ENCODE data around the gene ABCA1.

Gene ABCA1

DNA sequence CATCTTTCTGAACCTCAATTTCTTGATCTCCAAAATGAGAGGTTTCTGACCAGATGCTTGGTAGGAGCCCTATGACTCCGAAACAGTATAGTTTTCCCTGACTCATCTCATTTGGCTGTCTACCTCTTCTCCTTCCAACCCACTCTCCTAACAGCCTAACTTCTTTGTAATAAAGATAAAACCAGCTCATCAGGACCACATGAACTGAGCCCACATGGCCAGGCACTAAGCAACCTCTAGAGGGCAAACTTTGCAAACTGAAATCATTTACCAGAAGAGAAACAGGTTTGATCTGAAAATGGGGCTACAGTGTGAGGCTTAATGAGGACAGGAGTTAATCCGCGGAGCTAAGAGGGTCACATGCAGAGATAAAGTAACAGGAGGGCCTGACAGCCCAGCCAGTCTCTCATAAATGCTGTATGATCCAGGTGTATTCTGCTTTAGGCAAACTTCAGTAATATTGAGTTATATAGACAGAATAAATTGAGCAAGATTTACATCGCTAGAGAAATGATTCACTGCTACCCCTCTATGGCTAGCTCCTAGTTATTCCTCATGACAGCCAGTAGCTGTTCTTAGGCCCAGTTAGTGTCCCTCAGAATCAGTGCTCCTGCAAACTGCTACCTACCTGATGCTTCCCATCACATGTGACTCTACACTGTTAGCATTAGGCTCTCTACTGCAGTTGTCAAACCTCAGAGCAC, 64.6 kb downstream of the ABCA1 start:
- Histone ChIP-seq H3K4me1 (no peaks in the 10 kb centered on the region), H3K36me3 (no peaks in the 10 kb centered on the region), H3K9me3 (no peaks in the 10 kb centered on the region), H3K27me3 (no peaks in the 10 kb centered on the region), H3K4me3 (ENCODE audit: low read depth, low read length) (no peak overlapping the region)
- TF ChIP-seq, protein P1, sequence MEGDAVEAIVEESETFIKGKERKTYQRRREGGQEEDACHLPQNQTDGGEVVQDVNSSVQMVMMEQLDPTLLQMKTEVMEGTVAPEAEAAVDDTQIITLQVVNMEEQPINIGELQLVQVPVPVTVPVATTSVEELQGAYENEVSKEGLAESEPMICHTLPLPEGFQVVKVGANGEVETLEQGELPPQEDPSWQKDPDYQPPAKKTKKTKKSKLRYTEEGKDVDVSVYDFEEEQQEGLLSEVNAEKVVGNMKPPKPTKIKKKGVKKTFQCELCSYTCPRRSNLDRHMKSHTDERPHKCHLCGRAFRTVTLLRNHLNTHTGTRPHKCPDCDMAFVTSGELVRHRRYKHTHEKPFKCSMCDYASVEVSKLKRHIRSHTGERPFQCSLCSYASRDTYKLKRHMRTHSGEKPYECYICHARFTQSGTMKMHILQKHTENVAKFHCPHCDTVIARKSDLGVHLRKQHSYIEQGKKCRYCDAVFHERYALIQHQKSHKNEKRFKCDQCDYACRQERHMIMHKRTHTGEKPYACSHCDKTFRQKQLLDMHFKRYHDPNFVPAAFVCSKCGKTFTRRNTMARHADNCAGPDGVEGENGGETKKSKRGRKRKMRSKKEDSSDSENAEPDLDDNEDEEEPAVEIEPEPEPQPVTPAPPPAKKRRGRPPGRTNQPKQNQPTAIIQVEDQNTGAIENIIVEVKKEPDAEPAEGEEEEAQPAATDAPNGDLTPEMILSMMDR (IDR thresholded peaks at IDR 0.05; ENCODE audit: low read depth, low read length) = peak; percentile 93
- peak; percentile 58 for DNase-seq

DNA sequence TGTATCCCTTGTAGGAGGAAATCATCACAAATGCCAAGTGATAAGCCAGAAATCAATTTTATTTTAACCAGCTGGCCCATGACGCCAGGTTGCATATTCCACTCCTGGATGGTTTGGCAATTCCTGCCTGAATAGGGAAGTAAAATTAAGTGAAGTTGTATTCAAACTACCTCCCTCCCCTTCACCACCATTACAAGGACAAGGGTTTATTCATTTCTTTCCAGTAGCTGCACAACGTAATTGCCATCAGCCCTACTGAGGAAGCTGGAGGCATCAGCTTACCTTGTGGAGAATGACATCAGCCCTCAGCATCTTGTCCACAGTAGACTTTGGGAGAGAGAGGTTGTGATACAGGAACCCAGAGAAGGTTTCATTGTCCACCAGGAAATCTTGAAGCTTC, 66.6 kb downstream of the ABCA1 start:
- Histone ChIP-seq H3K4me1 (no peaks in the 10 kb centered on the region), H3K4me3 (ENCODE audit: low read depth, low read length) (no peak overlapping the region), H3K27me3 (no peaks in the 10 kb centered on the region), H3K36me3 (no peaks in the 10 kb centered on the region), H3K9me3 (no peaks in the 10 kb centered on the region)
- no peak for DNase-seq
- TF ChIP-seq, protein P1 (IDR thresholded peaks at IDR 0.05; ENCODE audit: low read depth, low read length) = no peak

DNA sequence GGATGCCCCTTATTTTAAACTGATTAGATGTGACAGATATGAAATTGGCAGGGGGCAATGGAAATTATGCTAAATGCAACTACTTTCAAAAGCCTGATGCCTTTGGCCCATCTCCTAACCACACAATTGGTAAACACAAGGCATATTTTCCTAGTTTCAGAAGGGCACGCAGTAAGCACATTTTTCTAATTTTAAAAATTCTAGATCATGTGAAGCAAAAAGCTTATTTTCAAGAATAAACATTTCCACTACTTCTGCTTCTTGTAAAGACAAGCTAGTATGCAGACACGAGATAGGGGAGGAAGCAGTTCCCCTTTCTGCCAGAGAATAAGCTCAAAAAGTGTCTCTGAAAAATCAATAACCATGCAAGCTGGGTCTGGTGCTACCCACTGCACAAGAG, 67.7 kb downstream of the ABCA1 start:
- H3K27me3 ChIP-seq = no peaks in the 10 kb centered on the region
- H3K4me3 ChIP-seq (ENCODE audit: low read depth, low read length) = no peak overlapping the region
- TF ChIP-seq, protein P1 (IDR thresholded peaks at IDR 0.05; ENCODE audit: low read depth, low read length) = no peak
- no peaks in the 10 kb centered on the region for H3K36me3 ChIP-seq
- no peaks in the 10 kb centered on the region for H3K4me1 ChIP-seq
- no peaks in the 10 kb centered on the region for H3K9me3 ChIP-seq
- DNase-seq = no peak

DNA sequence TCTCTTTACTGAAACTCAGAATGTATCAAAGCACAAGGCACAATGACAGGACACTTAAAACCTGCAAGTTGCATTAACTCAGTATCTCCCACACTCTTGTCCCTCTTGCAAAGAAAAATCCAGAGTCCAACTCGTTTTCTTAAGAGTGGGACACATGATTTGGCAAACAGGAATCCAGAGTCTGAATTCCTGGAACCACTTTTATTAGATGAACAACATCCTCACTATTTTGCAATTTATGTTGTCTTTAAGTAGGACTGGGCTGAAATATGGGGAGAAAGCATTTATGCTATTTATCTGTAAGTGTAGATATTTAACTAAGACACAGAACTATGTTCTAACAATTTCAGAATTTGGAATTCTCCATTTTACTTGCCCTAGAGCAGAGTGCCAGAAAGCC, 69.1 kb downstream of the ABCA1 start:
- no peaks in the 10 kb centered on the region for H3K4me1 ChIP-seq
- no peaks in the 10 kb centered on the region for H3K9me3 ChIP-seq
- no peaks in the 10 kb centered on the region for H3K27me3 ChIP-seq
- no peaks in the 10 kb centered on the region for H3K36me3 ChIP-seq
- TF ChIP-seq, protein P1 (IDR thresholded peaks at IDR 0.05; ENCODE audit: low read depth, low read length) = no peak
- DNase-seq = no peak
- no peak overlapping the region for H3K4me3 ChIP-seq (ENCODE audit: low read depth, low read length)

GRCh38 chr9:104858271-104858670, 69.7 kb downstream of the ABCA1 start:
- Histone ChIP-seq H3K36me3 (no peaks in the 10 kb centered on the region), H3K4me1 (no peaks in the 10 kb centered on the region), H3K9me3 (no peaks in the 10 kb centered on the region), H3K4me3 (ENCODE audit: low read depth, low read length) (no peak overlapping the region), H3K27me3 (no peaks in the 10 kb centered on the region)
- TF ChIP-seq, protein P1 (IDR thresholded peaks at IDR 0.05; ENCODE audit: low read depth, low read length) = no peak
- no peak for DNase-seq

DNA sequence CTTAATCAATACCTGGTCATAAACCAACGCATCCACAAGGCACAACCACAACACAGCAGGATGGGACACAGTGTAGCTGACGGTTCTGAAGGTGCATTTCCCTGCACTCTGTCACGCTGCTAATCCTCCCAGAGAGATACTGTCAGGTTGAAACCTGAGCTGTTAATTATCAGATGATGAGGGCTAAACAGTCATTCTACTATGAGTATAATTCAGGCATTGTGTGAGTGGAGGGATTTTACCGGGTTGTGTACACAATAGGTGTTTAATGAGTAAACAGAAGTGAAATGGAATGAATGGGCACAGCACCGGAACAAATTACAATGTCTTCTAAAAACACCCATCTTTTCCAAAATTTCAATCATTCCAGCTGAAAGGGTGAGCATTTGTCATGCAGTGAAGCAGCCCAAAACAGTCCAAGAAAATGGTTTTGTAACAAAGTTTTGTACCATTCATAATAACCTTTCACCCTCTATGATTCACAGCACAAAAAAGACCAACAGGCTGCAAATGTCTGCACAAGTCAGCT, 71.5 kb downstream of the ABCA1 start:
- Histone ChIP-seq H3K4me1 (no peaks in the 10 kb centered on the region), H3K4me3 (ENCODE audit: low read depth, low read length) (no peak overlapping the region), H3K27me3 (no peaks in the 10 kb centered on the region), H3K36me3 (no peaks in the 10 kb centered on the region), H3K9me3 (no peaks in the 10 kb centered on the region)
- TF ChIP-seq, protein P1 (IDR thresholded peaks at IDR 0.05; ENCODE audit: low read depth, low read length) = no peak
- DNase-seq = no peak

Data from BE2C (cell line).